Measurements from ENCODE around the gene GINS2.
A peak's percentile ranks its signal among the peaks of the same experiment; 100 is the strongest.

The GINS2 gene

DNA sequence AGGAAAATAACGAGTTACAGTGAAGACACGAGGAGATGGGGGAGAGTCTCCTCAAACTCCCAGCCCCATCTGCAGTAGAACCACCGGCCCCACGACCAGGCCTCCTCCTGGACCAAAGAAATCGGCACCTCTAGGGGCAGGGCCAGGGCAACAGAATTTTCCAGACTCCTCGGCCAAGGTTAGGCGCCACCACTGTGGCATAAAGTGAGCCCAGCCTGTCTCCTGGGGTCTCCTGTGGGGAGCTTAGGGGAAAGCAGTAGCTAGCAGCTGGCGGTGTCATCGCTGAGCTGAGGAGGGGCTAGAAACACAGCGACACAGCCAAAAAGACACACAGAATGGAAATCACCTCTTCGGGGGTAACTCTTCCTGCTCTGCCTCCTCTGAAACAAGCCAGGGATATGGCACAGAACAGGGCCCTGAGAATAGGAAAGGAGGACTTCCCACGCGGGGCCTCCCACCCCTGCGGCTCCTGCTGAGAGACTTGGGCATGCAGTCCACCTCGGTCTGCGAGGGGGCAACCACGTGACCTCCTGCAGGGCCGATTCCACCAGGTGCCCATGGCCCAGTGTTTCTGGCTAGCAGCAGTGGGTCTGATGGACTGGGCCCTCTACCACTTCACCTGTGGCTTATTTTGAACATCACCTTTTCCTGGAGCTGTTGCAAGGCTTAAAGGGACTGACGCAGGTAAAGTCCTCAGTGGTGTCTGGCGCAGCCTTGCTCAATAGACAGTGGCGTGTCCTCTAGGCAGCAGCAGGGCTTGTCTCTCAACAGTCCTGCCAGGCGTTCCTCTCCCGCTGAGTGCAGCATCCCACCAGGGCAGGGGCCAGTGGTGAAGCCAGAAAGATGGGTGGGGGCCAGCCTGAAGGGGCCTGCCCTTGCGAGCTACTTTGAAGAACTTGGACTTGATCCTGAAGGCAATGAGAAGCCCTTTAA, 6.7 kb upstream of the GINS2 start:
- no peak for DNase-seq (ENCODE audit: low spot score)
- no peak overlapping the region for H3K27ac ChIP-seq
- TF ChIP-seq, protein P1, sequence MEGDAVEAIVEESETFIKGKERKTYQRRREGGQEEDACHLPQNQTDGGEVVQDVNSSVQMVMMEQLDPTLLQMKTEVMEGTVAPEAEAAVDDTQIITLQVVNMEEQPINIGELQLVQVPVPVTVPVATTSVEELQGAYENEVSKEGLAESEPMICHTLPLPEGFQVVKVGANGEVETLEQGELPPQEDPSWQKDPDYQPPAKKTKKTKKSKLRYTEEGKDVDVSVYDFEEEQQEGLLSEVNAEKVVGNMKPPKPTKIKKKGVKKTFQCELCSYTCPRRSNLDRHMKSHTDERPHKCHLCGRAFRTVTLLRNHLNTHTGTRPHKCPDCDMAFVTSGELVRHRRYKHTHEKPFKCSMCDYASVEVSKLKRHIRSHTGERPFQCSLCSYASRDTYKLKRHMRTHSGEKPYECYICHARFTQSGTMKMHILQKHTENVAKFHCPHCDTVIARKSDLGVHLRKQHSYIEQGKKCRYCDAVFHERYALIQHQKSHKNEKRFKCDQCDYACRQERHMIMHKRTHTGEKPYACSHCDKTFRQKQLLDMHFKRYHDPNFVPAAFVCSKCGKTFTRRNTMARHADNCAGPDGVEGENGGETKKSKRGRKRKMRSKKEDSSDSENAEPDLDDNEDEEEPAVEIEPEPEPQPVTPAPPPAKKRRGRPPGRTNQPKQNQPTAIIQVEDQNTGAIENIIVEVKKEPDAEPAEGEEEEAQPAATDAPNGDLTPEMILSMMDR (conservative IDR thresholded peaks at IDR 0.05; ENCODE audit: low read depth), result no peak
- CTCF ChIA-PET, result interaction anchor here (0.5 kb wide), 1 partner anchor 16 kb away, joined by 3 read pairs; no protein-coding TSS in a partner anchor
- POLR2A ChIA-PET (ENCODE audit: low non-redundant PET), result no interaction called here

DNA sequence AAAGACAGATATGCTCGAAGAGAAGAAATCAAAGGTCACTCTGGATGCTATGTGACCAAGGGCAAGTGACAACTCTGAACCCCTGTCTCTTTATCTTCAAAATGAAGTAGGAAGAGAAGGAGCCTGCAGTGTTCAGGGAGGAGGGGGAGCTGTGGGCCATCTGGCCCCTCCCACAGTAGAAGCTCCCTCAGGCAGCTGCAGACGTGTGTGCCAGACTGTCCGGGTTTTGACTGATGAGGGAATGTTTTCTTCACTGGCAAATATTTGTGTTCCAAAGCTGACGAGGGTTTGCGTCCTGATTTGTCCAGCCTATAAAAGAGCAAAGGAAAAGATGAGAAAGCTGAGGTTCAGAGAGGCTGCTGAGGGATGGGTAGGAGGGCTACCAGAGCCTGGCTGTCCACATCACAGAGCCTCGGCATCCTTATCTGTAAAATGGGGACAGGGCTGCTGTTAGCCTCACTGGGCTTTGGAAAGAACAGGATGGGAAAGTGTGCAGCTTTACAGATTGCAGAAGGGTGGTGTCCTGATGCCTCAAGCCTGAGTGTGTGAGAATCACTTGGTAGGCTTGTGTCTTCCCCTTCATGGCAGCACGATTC, 1.8 kb upstream of the GINS2 start:
- no peak for DNase-seq (ENCODE audit: low spot score)
- TF ChIP-seq, protein P1 (conservative IDR thresholded peaks at IDR 0.05; ENCODE audit: low read depth), result no peak
- H3K27ac ChIP-seq, result no peak overlapping the region
- CTCF ChIA-PET, result interaction anchor here (0.6 kb wide), 1 partner anchor 89 kb away, joined by 3 read pairs; no protein-coding TSS in a partner anchor
- POLR2A ChIA-PET (ENCODE audit: low non-redundant PET), result no interaction called here

DNA sequence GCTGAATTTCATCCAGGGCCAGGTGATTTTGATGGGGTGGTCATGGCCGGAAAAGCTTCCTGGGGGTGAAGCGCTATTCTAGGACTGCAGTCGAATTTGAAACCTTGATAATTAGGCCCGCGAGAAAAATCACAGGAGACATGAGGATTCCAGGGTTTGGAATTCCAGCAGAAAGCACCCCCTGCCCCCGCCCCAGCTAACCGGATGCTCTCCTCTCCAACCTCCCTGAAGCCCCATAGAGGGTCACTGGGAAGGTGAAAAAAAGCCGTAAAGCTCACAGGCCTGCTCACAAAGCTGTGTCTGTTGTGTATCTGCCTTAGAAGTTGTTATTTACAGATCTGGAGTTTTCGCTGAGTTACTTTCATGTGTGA, 1.2 kb upstream of the GINS2 start:
- TF ChIP-seq, protein P1 (conservative IDR thresholded peaks at IDR 0.05; ENCODE audit: low read depth), result no peak
- no peak for DNase-seq (ENCODE audit: low spot score)
- H3K27ac ChIP-seq, result no peak overlapping the region
- POLR2A ChIA-PET (ENCODE audit: low non-redundant PET), result no interaction called here
- CTCF ChIA-PET, result interaction anchor here (0.8 kb wide), 1 partner anchor 70 kb away, joined by 4 read pairs; no protein-coding TSS in a partner anchor

DNA sequence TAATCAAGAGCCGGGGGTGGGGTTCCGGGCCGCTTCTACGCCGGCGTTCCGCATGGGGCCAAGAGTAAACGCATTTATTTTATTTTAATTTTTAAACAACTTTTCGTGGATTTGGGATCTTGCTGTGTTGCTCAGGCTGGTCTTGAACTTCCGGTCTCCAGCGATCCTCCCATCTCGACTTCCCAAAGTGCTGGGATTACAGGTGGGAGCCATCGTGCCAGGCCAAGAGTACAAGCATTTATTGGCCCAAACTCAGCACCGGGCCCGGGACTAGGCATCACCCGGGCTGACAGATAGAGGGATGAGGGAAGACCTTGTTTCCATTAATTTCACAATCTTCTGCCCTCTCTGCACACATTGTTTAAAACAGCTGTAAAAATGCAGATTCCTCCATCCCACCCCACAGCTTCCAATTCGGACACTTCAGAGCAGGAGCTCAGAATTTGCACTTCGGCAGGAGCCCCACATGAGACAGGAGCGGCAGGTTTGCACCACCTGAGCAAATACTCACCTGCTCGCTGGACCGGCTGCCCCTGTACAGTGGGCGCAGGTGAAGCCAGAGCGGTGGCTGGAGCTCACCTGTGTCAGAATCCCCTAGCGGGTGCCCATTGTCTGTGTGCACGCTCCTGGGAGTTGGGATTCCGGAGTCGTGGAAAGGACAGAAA, 663 bp upstream of the GINS2 start:
- ChIA-PET POLR2A (ENCODE audit: low non-redundant PET) (interaction anchor here (1.1 kb wide), 1 partner anchor 29 kb away, joined by 4 read pairs; no protein-coding TSS in a partner anchor), CTCF (interaction anchor here (0.8 kb wide), 1 partner anchor 70 kb away, joined by 4 read pairs; no protein-coding TSS in a partner anchor)
- DNase-seq (ENCODE audit: low spot score), result no peak
- TF ChIP-seq, protein P1 (conservative IDR thresholded peaks at IDR 0.05; ENCODE audit: low read depth), result no peak
- no peak overlapping the region for H3K27ac ChIP-seq

DNA sequence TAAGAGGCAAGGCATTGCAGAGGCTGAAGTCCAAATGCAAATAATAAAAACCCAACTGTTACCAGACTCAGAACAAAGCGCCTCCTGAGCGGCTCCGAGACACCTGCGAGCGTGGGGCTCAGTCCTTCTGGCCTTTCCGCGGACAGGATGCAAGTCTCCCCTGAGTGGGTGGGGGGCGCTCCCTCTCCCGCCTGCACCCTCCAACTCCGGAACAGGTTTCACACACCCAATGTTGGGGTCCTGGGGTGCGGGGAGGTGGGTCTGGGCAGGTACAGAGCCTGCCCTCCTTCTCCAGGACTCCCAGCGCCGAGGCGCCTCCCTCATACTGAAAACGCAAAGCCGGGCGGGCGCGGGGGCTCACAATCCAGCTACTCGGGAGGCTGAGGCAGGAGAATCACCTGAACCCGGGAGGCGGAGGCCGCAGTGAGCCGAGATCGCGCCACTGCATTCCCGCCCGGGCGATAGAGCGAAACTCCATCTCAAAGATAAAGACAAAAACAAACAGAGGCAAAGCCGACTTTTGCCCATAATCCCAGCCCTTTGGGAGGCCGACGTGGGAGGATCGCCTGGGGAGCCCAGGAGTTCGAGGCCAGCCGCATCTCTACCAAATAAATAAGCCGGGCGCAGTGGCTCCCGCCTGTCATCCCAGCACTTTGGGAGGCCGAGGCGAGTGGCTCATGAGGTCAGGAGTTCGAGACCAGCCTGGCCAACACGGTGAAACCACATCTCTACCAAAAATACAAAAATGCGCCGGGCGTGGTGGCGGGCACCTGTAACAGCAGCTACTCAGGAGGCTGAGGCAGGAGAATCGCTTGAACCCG, 893 bp downstream of the GINS2 start:
- TF ChIP-seq, protein P1 (conservative IDR thresholded peaks at IDR 0.05; ENCODE audit: low read depth), result no peak
- peak overlapping the region; percentile 70 for H3K27ac ChIP-seq
- ChIA-PET POLR2A (ENCODE audit: low non-redundant PET) (interaction anchor here (0.6 kb wide), 1 partner anchor 245 kb away, joined by 15 read pairs; no protein-coding TSS in a partner anchor), CTCF (no interaction called here)
- no peak for DNase-seq (ENCODE audit: low spot score)

All from RWPE1 (cell line).